Astrocyte of the cerebellum (primary cell): ENCODE data around the gene ACTG2.

Source experiments
- DNase-seq: peaks from one replicate; pipeline ENCODE4 v3.0.0-alpha.2; 2011; ENCODE audit warnings: low read depth
- H3K4me3 ChIP-seq: 2 replicates; pipeline ENCODE4 v1.5.1; 2011; ENCODE audit warnings: mild to moderate bottlenecking, low read depth, low read length, moderate library complexity
- in situ Hi-C: cut with HindIII; loops from 2 replicates; pipeline ENCODE4 v1.10.0; 2017; ENCODE audit warnings: low sequenced_read_pairs
- TF ChIP-seq, protein P1 (sequence below): IDR thresholded peaks from 2 replicates; pipeline ENCODE4 v1.5.1; 2012; ENCODE audit warnings: low read length, low read depth, moderate library complexity, mild to moderate bottlenecking; ENCODE audit errors: missing control alignments

Gene ACTG2

DNA sequence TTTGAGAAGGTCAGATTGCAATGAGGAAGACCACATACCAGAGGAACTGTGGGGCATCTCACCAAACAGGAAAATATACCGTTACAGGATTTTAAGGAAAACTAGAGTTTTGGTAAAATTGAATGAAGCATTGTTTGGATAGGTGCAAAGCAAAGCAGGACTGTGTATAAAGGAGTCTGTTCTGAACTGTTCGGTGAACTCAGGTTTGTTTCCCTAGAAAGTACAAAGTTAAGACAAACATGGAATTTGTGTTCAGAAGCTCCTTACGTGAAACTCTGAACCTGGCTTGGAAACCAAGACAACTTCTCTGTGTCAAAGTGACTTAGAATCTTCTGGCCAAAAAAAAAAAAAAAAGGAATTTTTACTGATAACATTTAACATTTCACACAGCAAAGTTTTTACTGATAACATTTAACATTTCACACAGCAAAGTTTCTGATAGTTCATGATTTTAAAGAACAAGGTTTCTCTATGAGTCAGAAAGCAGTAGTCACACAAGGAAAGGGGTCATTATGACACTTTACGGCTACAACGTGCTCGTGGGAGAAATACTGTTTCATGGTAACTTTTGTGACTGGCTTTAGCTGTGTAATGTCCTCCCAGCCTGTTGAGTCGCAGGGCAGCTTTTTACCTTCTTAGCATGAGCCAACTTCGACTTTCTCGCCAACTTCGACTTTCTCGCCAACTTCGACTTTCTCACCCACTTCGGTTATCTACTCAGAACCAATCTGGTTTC, 70.7 kb downstream of the ACTG2 start:
- TF ChIP-seq, protein P1, sequence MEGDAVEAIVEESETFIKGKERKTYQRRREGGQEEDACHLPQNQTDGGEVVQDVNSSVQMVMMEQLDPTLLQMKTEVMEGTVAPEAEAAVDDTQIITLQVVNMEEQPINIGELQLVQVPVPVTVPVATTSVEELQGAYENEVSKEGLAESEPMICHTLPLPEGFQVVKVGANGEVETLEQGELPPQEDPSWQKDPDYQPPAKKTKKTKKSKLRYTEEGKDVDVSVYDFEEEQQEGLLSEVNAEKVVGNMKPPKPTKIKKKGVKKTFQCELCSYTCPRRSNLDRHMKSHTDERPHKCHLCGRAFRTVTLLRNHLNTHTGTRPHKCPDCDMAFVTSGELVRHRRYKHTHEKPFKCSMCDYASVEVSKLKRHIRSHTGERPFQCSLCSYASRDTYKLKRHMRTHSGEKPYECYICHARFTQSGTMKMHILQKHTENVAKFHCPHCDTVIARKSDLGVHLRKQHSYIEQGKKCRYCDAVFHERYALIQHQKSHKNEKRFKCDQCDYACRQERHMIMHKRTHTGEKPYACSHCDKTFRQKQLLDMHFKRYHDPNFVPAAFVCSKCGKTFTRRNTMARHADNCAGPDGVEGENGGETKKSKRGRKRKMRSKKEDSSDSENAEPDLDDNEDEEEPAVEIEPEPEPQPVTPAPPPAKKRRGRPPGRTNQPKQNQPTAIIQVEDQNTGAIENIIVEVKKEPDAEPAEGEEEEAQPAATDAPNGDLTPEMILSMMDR, result no peak
- no peak for DNase-seq
- no peak overlapping the region for H3K4me3 ChIP-seq
- in situ Hi-C loops, result no loop called here

DNA sequence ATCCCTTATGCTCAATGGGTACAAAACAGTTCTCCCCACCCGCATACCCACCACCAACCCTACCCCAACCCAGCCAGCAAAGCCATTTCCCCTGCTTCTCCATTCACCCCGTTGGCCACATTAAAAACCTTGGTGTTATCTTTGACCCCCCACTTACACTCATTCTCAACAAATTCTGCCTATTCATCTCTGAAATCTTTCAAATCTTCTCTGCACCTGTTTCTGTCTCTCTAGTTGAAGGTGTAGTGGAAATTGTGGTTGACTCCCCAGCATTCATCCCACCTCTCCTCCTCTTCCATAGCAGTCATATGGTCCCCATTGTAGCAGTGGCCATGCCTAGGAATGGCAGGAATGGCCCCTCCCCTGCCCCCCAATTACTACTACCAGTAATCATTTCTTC, 71.4 kb downstream of the ACTG2 start:
- no peak overlapping the region for H3K4me3 ChIP-seq
- in situ Hi-C loops, result no loop called here
- DNase-seq, result no peak
- TF ChIP-seq, protein P1, result no peak

DNA sequence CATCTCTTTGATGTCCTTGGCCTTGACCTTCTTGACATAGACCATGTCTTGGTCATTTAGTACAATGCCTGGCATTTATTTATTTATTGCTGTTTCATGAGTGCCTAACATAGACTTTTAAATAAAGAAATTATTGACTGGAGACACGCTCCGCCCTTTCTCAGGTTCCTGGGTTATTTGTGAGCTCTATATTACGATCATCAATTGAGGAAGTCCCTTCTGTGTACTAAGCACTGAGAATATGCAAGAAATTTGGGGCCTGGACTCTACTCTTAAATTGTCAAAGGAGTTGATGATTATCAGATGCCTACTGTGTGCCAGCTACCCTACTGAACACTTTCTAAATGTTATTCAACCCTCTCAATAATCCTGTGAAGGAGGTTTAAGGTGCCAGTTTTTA, 72.2 kb downstream of the ACTG2 start:
- no peak overlapping the region for H3K4me3 ChIP-seq
- TF ChIP-seq, protein P1, result no peak
- in situ Hi-C loops, result no loop called here
- DNase-seq, result no peak

DNA sequence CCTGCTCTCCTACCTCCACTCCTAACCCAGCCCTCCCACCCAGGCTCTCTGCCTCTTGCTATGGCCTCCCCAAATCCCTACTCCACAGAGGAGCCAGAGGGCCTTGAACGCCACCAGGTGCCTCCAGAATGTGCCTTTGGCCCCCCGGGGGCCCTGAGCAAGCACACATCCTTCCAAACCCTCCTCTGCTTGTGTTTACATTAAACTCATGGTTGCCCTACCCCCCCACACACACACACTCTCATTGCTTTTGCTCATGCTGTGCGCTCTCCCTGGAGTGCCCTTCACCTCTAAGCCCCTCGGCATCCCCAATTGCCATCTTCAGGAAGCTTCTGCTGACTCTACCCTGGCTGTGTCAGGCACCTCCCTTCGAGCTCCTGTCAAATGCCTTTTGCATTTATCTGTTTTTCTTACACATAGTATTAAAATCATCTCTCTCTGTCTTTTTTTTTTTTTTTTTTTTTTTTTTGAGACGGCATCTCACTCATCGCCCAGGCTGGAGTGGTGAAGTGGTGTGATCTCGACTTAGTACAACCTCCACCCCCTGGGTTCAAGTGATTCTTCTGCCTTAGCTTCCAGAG, 75.6 kb downstream of the ACTG2 start:
- in situ Hi-C loops, result no loop called here
- no peak overlapping the region for H3K4me3 ChIP-seq
- DNase-seq, result no peak
- TF ChIP-seq, protein P1, result no peak

DNA sequence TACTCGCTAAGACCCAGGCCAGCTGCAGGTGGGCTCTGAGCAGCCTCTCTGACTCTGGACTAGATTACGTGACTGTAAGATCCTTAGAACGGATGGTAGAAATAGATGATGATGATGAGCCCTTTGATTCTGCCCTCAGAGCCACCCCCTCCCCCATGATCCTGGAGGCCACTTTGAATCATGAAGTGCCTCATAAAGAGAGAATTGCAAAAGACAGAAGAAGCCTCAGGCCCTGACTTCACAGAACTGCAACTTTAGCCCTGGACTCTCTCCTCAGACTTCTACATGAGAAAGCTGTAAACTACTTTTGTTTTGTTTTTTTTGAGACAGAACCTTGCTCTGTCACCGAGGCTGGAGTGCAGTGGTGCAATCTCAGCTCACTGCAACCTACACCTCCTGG, 76.5 kb downstream of the ACTG2 start:
- in situ Hi-C loops, result no loop called here
- DNase-seq, result no peak
- TF ChIP-seq, protein P1, result no peak
- no peak overlapping the region for H3K4me3 ChIP-seq
